OCI-LY1 (cell line): ENCODE data around the gene SIX5.
"Not testable (repeated sequence)": the region's sequence is repeated elsewhere in the genome, so short reads cannot be mapped to it uniquely, and the experiment has no call there.

ENCODE experiments used
- CTCF ChIP-seq: fragments of 200-600 bp; sonication (generic), shearing (Covaris generic); IDR thresholded peaks from 2 replicates; pipeline ENCODE4 v1.5.1; 2017; ENCODE audit warnings: mild to moderate bottlenecking, antibody characterized with exemption, low read length, moderate library complexity, mixed read lengths
- EZH2 ChIP-seq: fragments of 200-600 bp; sonication (generic), shearing (Covaris generic); IDR thresholded peaks from 2 replicates; pipeline ENCODE4 v1.8.0; 2017; ENCODE audit warnings: borderline replicate concordance, mixed run types, mild to moderate bottlenecking, antibody characterized with exemption, low read length, moderate library complexity, mixed read lengths

- TF ChIP-seq CTCF, EZH2: not testable (repeated sequence)
Observed at GRCh38 chr19:45720065-45720464, 49.0 kb downstream of the SIX5 start.
